ENCODE measurements around the gene NANOS3. TPM values are rescaled to one million over a fixed set of nuclear protein-coding genes. Genes with fewer than 3 reads are reported as not detected.
A peak's percentile ranks its signal among the peaks of the same experiment; 100 is the strongest.
"Not testable (repeated sequence)": the region's sequence is repeated elsewhere in the genome, so short reads cannot be mapped to it uniquely, and the experiment has no call there.

The NANOS3 gene
- total RNA-seq, 2 donors from 2014 or later = 1.2 to 3.6 TPM

GRCh38 chr19:13902993-13903555, 26.1 kb downstream of the NANOS3 start:
- Mint-ChIP-seq H3K4me3 (no peak overlapping the region), H3K27me3 (no peaks in the 10 kb centered on the region), H3K36me3 (ENCODE audit: low read depth) (no peaks in the 10 kb centered on the region), H3K4me1 (peaks cover 6% of the 10 kb centered on the region), H3K9me3 (no peaks in the 10 kb centered on the region), H3K27ac (no peak overlapping the region)
- ATAC-seq (replicated peaks) = no peak

- ATAC-seq (replicated peaks) = peak; percentile 98
- Mint-ChIP-seq H3K4me3 (peak within 1 kb of the TSS; percentile 88), H3K9me3 (no peaks in the 10 kb centered on the region), H3K27me3 (no peaks in the 10 kb centered on the region), H3K36me3 (ENCODE audit: low read depth) (peaks cover 14% of the 10 kb centered on the region), H3K27ac (peak within 1 kb of the TSS; percentile 85), H3K4me1 (peaks cover 6% of the 10 kb centered on the region)
These were observed 28.9 kb downstream of the NANOS3 start, which contains the start of the genes BRME1 and CC2D1A for GRCh38 chr19:13905634-13906520. BRME1 (minus strand) TSS chr19:13906117; CDS start chr19:13904892, 1,225 bp downstream. CC2D1A (plus strand) TSS chr19:13906201; CDS start chr19:13906442, 241 bp downstream.

- Mint-ChIP-seq H3K4me3 (peak overlapping the region; percentile 88), H3K36me3 (ENCODE audit: low read depth) (peaks cover 21% of the 10 kb centered on the region), H3K9me3 (no peaks in the 10 kb centered on the region), H3K27ac (peak overlapping the region; percentile 62), H3K27me3 (no peaks in the 10 kb centered on the region), H3K4me1 (peaks cover 6% of the 10 kb centered on the region)
- ATAC-seq (replicated peaks) = peak; percentile 33
These were observed 29.6 kb downstream of the NANOS3 start for GRCh38 chr19:13906521-13906904.

GRCh38 chr19:13906910-13907309, 30.0 kb downstream of the NANOS3 start:
- H3K9me3 Mint-ChIP-seq = no peaks in the 10 kb centered on the region
- peak overlapping the region; percentile 62 for H3K27ac Mint-ChIP-seq
- peak overlapping the region; percentile 88 for H3K4me3 Mint-ChIP-seq
- ATAC-seq (replicated peaks) = no peak
- H3K4me1 Mint-ChIP-seq = peaks cover 6% of the 10 kb centered on the region
- H3K36me3 Mint-ChIP-seq (ENCODE audit: low read depth) = peaks cover 24% of the 10 kb centered on the region
- H3K27me3 Mint-ChIP-seq = no peaks in the 10 kb centered on the region

GRCh38 chr19:13908674-13909073, 31.7 kb downstream of the NANOS3 start:
- H3K36me3 Mint-ChIP-seq (ENCODE audit: low read depth) = peaks cover 42% of the 10 kb centered on the region
- H3K9me3 Mint-ChIP-seq = no peaks in the 10 kb centered on the region
- no peaks in the 10 kb centered on the region for H3K27me3 Mint-ChIP-seq
- H3K4me3 Mint-ChIP-seq = no peak overlapping the region
- no peak for ATAC-seq (replicated peaks)
- H3K4me1 Mint-ChIP-seq = peaks cover 6% of the 10 kb centered on the region
- H3K27ac Mint-ChIP-seq = no peak overlapping the region

- Mint-ChIP-seq H3K4me1 (peaks cover 6% of the 10 kb centered on the region), H3K36me3 (ENCODE audit: low read depth) (peaks cover 50% of the 10 kb centered on the region), H3K27ac (no peak overlapping the region), H3K27me3 (no peaks in the 10 kb centered on the region), H3K4me3 (no peak overlapping the region), H3K9me3 (no peaks in the 10 kb centered on the region)
- ATAC-seq (replicated peaks) = no peak
These were observed 32.5 kb downstream of the NANOS3 start for GRCh38 chr19:13909430-13909829.

GRCh38 chr19:13913352-13913751, 36.4 kb downstream of the NANOS3 start:
- H3K36me3 Mint-ChIP-seq (ENCODE audit: low read depth) = peaks cover 78% of the 10 kb centered on the region
- no peaks in the 10 kb centered on the region for H3K27me3 Mint-ChIP-seq
- H3K4me3 Mint-ChIP-seq = no peak overlapping the region
- H3K27ac Mint-ChIP-seq = no peak overlapping the region
- H3K4me1 Mint-ChIP-seq = no peaks in the 10 kb centered on the region
- ATAC-seq (replicated peaks) = no peak
- H3K9me3 Mint-ChIP-seq = no peaks in the 10 kb centered on the region

GRCh38 chr19:13914777-13915176, 37.8 kb downstream of the NANOS3 start:
- Mint-ChIP-seq H3K4me3 (no peak overlapping the region), H3K27ac (no peak overlapping the region), H3K36me3 (ENCODE audit: low read depth) (peaks cover 76% of the 10 kb centered on the region), H3K27me3 (no peaks in the 10 kb centered on the region), H3K4me1 (no peaks in the 10 kb centered on the region), H3K9me3 (no peaks in the 10 kb centered on the region)
- no peak for ATAC-seq (replicated peaks)

GRCh38 chr19:13917888-13918406, 41.0 kb downstream of the NANOS3 start:
- Mint-ChIP-seq H3K9me3 (peaks cover 3% of the 10 kb centered on the region), H3K36me3 (ENCODE audit: low read depth) (peaks cover 76% of the 10 kb centered on the region), H3K27me3 (no peaks in the 10 kb centered on the region), H3K4me3 (no peak overlapping the region), H3K4me1 (peaks cover 4% of the 10 kb centered on the region), H3K27ac (no peak overlapping the region)
- no peak for ATAC-seq (replicated peaks)

- no peak overlapping the region for H3K4me3 Mint-ChIP-seq
- H3K4me1 Mint-ChIP-seq = peaks cover 4% of the 10 kb centered on the region
- ATAC-seq (replicated peaks) = no peak
- peaks cover 75% of the 10 kb centered on the region for H3K36me3 Mint-ChIP-seq (ENCODE audit: low read depth)
- H3K9me3 Mint-ChIP-seq = peaks cover 3% of the 10 kb centered on the region
- no peak overlapping the region for H3K27ac Mint-ChIP-seq
- no peaks in the 10 kb centered on the region for H3K27me3 Mint-ChIP-seq
These were observed 41.9 kb downstream of the NANOS3 start for GRCh38 chr19:13918726-13919411.

GRCh38 chr19:13920524-13920923, 43.6 kb downstream of the NANOS3 start:
- Mint-ChIP-seq H3K36me3 (ENCODE audit: low read depth) (peaks cover 74% of the 10 kb centered on the region), H3K27me3 (no peaks in the 10 kb centered on the region), H3K27ac (no peak overlapping the region), H3K4me3 (no peak overlapping the region), H3K4me1 (peaks cover 4% of the 10 kb centered on the region), H3K9me3 (peaks cover 3% of the 10 kb centered on the region)
- ATAC-seq (replicated peaks) = no peak

- Mint-ChIP-seq H3K36me3 (ENCODE audit: low read depth) (peaks cover 73% of the 10 kb centered on the region), H3K9me3 (peaks cover 3% of the 10 kb centered on the region), H3K4me3 (no peak overlapping the region), H3K27ac (peak overlapping the region; percentile 33), H3K27me3 (no peaks in the 10 kb centered on the region), H3K4me1 (peaks cover 4% of the 10 kb centered on the region)
- ATAC-seq (replicated peaks) = peak; percentile 95
These were observed 44.2 kb downstream of the NANOS3 start for GRCh38 chr19:13920940-13921747.

- not testable (repeated sequence) for H3K9me3 Mint-ChIP-seq; H3K4me3 Mint-ChIP-seq; ATAC-seq (replicated peaks); H3K4me1 Mint-ChIP-seq; H3K27ac Mint-ChIP-seq; H3K27me3 Mint-ChIP-seq
- H3K36me3 Mint-ChIP-seq (ENCODE audit: low read depth) = peaks cover 73% of the 10 kb centered on the region
These were observed 45.2 kb downstream of the NANOS3 start for GRCh38 chr19:13922118-13922517.

Measured in activated T-helper 17 cell treated with anti-CD3 and anti-CD28 coated beads, Interleukin-2, amount 50 U/mL, for 72 hours (primary cell).